Measurements from ENCODE around the gene SOX11. TPM values are rescaled to one million over a fixed set of nuclear protein-coding genes. Genes with fewer than 3 reads are reported as not detected.

The SOX11 gene
- total RNA-seq, 1 experiment from 2014 or later: not detected

DNA sequence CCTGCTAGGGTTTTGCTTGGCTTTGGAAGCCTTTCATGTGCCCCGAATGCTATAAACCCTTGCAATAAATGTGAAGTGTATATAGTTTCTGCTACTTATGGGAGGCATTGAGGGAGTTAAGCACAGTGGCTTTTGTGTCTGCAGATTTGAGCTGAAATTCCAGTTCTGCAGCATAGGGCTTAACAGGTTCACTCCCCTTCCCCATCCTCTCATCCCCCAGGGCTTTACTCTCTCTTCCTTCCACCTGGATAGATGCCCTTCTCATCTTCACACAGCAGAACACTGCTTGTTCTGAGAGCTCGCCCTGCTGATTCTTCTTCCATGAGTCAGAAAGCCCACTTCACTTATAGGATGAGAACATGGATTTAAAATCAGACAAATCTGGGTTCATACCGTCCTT lies 37.2 kb downstream of the SOX11 start:
- H3K36me3 Mint-ChIP-seq (ENCODE audit: insufficient read depth, unreplicated experiment): no peaks in the 10 kb centered on the region

DNA sequence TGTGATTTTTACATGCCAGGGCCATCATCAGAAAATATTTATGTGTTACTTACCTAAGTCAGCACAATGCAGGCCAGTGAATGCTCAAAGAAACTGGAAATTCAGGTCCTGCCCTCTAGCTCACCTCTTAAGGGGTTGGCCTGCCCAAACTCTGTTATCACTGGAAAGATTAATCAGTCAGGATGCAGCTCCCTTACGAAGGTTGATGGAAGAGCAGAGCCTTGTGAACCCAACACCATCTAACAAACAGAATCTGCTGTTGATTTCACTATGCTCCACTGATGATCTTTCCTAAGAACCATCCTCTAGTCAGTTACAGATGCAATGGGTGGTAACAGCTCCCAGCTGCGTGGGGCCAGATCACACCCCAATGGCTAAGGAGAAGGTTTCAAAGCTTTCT lies 38.2 kb downstream of the SOX11 start:
- TF ChIP-seq, protein P1, sequence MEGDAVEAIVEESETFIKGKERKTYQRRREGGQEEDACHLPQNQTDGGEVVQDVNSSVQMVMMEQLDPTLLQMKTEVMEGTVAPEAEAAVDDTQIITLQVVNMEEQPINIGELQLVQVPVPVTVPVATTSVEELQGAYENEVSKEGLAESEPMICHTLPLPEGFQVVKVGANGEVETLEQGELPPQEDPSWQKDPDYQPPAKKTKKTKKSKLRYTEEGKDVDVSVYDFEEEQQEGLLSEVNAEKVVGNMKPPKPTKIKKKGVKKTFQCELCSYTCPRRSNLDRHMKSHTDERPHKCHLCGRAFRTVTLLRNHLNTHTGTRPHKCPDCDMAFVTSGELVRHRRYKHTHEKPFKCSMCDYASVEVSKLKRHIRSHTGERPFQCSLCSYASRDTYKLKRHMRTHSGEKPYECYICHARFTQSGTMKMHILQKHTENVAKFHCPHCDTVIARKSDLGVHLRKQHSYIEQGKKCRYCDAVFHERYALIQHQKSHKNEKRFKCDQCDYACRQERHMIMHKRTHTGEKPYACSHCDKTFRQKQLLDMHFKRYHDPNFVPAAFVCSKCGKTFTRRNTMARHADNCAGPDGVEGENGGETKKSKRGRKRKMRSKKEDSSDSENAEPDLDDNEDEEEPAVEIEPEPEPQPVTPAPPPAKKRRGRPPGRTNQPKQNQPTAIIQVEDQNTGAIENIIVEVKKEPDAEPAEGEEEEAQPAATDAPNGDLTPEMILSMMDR (IDR thresholded peaks at IDR 0.05; ENCODE audit: unreplicated experiment): no peak
- ChIA-PET POLR2A (no interaction called here), CTCF (no interaction called here)
- DNase-seq (ENCODE audit: unreplicated experiment): no peak
- Mint-ChIP-seq H3K27me3 (ENCODE audit: insufficient read depth, unreplicated experiment) (no peaks in the 10 kb centered on the region), H3K9me3 (ENCODE audit: unreplicated experiment) (no peaks in the 10 kb centered on the region), H3K27ac (ENCODE audit: low read depth, unreplicated experiment) (no peak overlapping the region), H3K4me1 (ENCODE audit: insufficient read depth, unreplicated experiment) (no peaks in the 10 kb centered on the region), H3K4me3 (ENCODE audit: unreplicated experiment) (no peak overlapping the region), H3K36me3 (ENCODE audit: insufficient read depth, unreplicated experiment) (no peaks in the 10 kb centered on the region)
- intact Hi-C loops (cut with micrococcal nuclease): no loop called here
- BruUV-seq (replicated peaks): no TSS peak

More for the DNA sequence above, 37.2 kb downstream of the SOX11 start:
- Mint-ChIP-seq H3K4me3 (ENCODE audit: unreplicated experiment) (no peak overlapping the region), H3K9me3 (ENCODE audit: unreplicated experiment) (no peaks in the 10 kb centered on the region), H3K27ac (ENCODE audit: low read depth, unreplicated experiment) (no peak overlapping the region), H3K4me1 (ENCODE audit: insufficient read depth, unreplicated experiment) (no peaks in the 10 kb centered on the region), H3K27me3 (ENCODE audit: insufficient read depth, unreplicated experiment) (no peaks in the 10 kb centered on the region)
- ChIA-PET CTCF (no interaction called here), POLR2A (no interaction called here)
- intact Hi-C loops (cut with micrococcal nuclease): no loop called here
- no peak for DNase-seq (ENCODE audit: unreplicated experiment)
- no TSS peak for BruUV-seq (replicated peaks)
- TF ChIP-seq, protein P1 (IDR thresholded peaks at IDR 0.05; ENCODE audit: unreplicated experiment): no peak

DNA sequence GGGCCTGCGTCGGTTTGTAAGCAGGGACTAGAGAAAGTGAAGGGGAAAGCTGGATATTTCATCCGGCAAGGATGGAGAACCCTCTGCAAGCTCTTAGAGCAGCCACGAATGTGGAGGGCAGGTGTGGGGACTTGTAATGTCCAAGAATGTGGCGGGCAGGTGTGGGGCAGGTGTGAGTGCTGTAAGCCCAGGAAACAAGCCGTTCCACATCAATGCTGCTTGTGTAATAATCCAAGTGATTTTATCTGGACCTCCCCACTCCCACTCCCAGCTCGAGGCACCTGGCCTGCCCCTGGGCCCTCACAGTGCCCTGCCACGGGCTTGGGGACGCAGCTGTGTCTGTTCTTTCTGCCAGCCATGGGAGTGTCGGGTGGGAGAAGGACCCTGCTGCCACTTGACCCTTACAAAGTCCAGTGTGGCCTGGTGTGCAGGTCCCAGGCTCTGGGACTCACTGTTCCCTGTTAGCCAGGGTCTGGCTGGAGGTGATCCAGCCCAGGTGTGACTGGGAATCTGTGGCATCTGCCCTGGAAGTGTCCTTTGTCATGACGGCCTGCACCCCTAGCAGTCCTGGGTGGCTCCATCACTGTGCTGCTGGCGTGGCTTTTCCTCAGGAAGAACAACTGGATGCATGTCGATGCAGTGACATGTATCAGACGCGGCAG lies 42.8 kb downstream of the SOX11 start:
- H3K9me3 Mint-ChIP-seq (ENCODE audit: unreplicated experiment): no peaks in the 10 kb centered on the region
- ChIA-PET CTCF (no interaction called here), POLR2A (no interaction called here)
- intact Hi-C loops (cut with micrococcal nuclease): no loop called here
- BruUV-seq (replicated peaks): no TSS peak
- no peak for DNase-seq (ENCODE audit: unreplicated experiment)
- no peaks in the 10 kb centered on the region for H3K36me3 Mint-ChIP-seq (ENCODE audit: insufficient read depth, unreplicated experiment)
- no peaks in the 10 kb centered on the region for H3K27me3 Mint-ChIP-seq (ENCODE audit: insufficient read depth, unreplicated experiment)
- TF ChIP-seq, protein P1 (IDR thresholded peaks at IDR 0.05; ENCODE audit: unreplicated experiment): no peak
- no peak overlapping the region for H3K4me3 Mint-ChIP-seq (ENCODE audit: unreplicated experiment)
- H3K4me1 Mint-ChIP-seq (ENCODE audit: insufficient read depth, unreplicated experiment): no peaks in the 10 kb centered on the region
- no peak overlapping the region for H3K27ac Mint-ChIP-seq (ENCODE audit: low read depth, unreplicated experiment)

DNA sequence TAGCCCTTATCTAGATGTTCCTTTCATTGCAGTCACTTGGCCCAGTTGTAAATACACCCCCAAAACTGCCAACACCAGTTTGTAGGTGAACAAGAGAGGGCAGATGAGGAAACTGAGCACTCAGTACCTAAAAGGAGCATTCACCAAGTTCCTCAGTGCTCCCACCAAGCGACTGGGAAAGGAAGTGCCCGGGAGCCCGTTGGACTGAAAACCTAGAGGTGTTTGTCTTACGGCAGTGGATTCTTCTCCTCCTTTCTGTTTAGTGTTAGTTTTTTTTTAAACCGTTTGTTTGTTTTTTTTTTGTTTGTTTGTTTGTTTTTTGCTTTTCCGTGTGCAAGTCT lies 43.3 kb downstream of the SOX11 start:
- Mint-ChIP-seq H3K27me3 (ENCODE audit: insufficient read depth, unreplicated experiment) (no peaks in the 10 kb centered on the region), H3K4me3 (ENCODE audit: unreplicated experiment) (no peak overlapping the region), H3K4me1 (ENCODE audit: insufficient read depth, unreplicated experiment) (no peaks in the 10 kb centered on the region), H3K9me3 (ENCODE audit: unreplicated experiment) (no peaks in the 10 kb centered on the region), H3K36me3 (ENCODE audit: insufficient read depth, unreplicated experiment) (no peaks in the 10 kb centered on the region), H3K27ac (ENCODE audit: low read depth, unreplicated experiment) (no peak overlapping the region)
- no peak for DNase-seq (ENCODE audit: unreplicated experiment)
- BruUV-seq (replicated peaks): no TSS peak
- intact Hi-C loops (cut with micrococcal nuclease): no loop called here
- POLR2A ChIA-PET: no interaction called here
- TF ChIP-seq, protein P1 (IDR thresholded peaks at IDR 0.05; ENCODE audit: unreplicated experiment): no peak
- CTCF ChIA-PET: no interaction called here

Measured in MCF 10A (cell line).